IMR-90 (cell line): ENCODE results near the gene HGFAC. TPM values are rescaled to one million over a fixed set of nuclear protein-coding genes. Genes with fewer than 3 reads are reported as not detected.

ENCODE experiments used
- ATAC-seq: fragments of 200-7000 bp; cut with Tn5 transposase; 2 replicates; pipeline ENCODE4 v1.9.1; 2020; ENCODE audit warnings: low read depth, mild to moderate bottlenecking, moderate library complexity
- BruUV-seq: library from RNA; stranded (reverse); fragments of 400-500 nt; replicated peaks from 2 replicates; lab custom pipeline; 2021; lab: Mats Ljungman, UMichigan
- CTCF ChIA-PET: fragments of 300-600 bp; formaldehyde crosslinking; extraction: SDS; loops from one replicate; lab custom pipeline; 2021; ENCODE audit warnings: antibody characterized with exemption; lab: Yijun Ruan, JAX
- POLR2A ChIA-PET: fragments of 300-600 bp; sonication (Branson Sonifier 250); formaldehyde crosslinking; loops from one replicate; lab custom pipeline; 2022; ENCODE audit warnings: antibody characterized with exemption; ENCODE audit not compliant: unreplicated experiment; lab: Charles Lee
- DNase-seq: peaks from one replicate; pipeline ENCODE4 v3.0.0; 2013
- H2AFZ ChIP-seq: replicated peaks from 2 replicates; pipeline ENCODE3; 2013; ENCODE audit warnings: low read length, mild to moderate bottlenecking; ENCODE audit not compliant: poor library complexity
- H2AK5ac ChIP-seq: 2 replicates; pipeline ENCODE4 v1.6.1; 2013; ENCODE audit warnings: low read depth, low read length, inconsistent platforms
- H2AK9ac ChIP-seq: replicated peaks from 2 replicates; pipeline ENCODE3; 2013; ENCODE audit warnings: mild to moderate bottlenecking, low read depth, low read length, moderate library complexity; ENCODE audit not compliant: poor library complexity
- H2BK120ac ChIP-seq: 2 replicates; pipeline ENCODE4 v1.6.1; 2013; ENCODE audit warnings: low read depth, low read length, inconsistent platforms
- H2BK15ac ChIP-seq: 3 replicates; pipeline ENCODE4 v1.6.1; 2013; ENCODE audit warnings: low read depth, low read length, inconsistent platforms
- H2BK20ac ChIP-seq: 2 replicates; pipeline ENCODE4 v1.6.1; 2013; ENCODE audit warnings: low read depth, mild to moderate bottlenecking, inconsistent platforms, low read length, moderate library complexity
- H2BK5ac ChIP-seq: 2 replicates; pipeline ENCODE4 v1.6.1; 2013; ENCODE audit warnings: mild to moderate bottlenecking, low read depth, low read length, inconsistent platforms; ENCODE audit not compliant: poor library complexity, severe bottlenecking
- H3K14ac ChIP-seq: replicated peaks from 2 replicates; pipeline ENCODE4 v1.6.1; 2013; ENCODE audit warnings: low read depth, low read length, inconsistent platforms
- H3K18ac ChIP-seq: 2 replicates; pipeline ENCODE4 v1.6.1; 2013; ENCODE audit warnings: low read depth, low read length, control low read depth
- H3K23ac ChIP-seq: 2 replicates; pipeline ENCODE4 v1.6.1; 2013; ENCODE audit warnings: low read depth, low read length, inconsistent platforms
- H3K27ac ChIP-seq: 2 replicates; pipeline ENCODE4 v1.5.1; 2013; ENCODE audit warnings: mild to moderate bottlenecking, control low read depth, low read length; ENCODE audit not compliant: insufficient read depth
- H3K27me3 ChIP-seq: 2 replicates; pipeline ENCODE4 v1.6.1; 2013; ENCODE audit warnings: low read length; ENCODE audit not compliant: control insufficient read depth, insufficient read depth
- H3K36me3 ChIP-seq: 2 replicates; pipeline ENCODE4 v1.6.1; 2013; ENCODE audit warnings: low read length, mixed read lengths; ENCODE audit not compliant: control insufficient read depth, insufficient read depth
- H3K4ac ChIP-seq: 2 replicates; pipeline ENCODE4 v1.6.1; 2013; ENCODE audit warnings: low read depth, low read length, inconsistent platforms
- H3K4me1 ChIP-seq: 2 replicates; pipeline ENCODE4 v1.6.1; 2013; ENCODE audit warnings: low read length, mixed read lengths; ENCODE audit not compliant: control insufficient read depth, insufficient read depth
- H3K4me2 ChIP-seq: 2 replicates; pipeline ENCODE4 v1.6.1; 2013; ENCODE audit warnings: low read depth, mild to moderate bottlenecking, control low read depth, low read length, moderate library complexity
- H3K4me3 ChIP-seq: 2 replicates; pipeline ENCODE4 v1.5.1; 2013; ENCODE audit warnings: low read depth, mild to moderate bottlenecking, control low read depth, low read length, moderate library complexity; ENCODE audit not compliant: insufficient read depth
- H3K56ac ChIP-seq: 2 replicates; pipeline ENCODE4 v1.6.1; 2013; ENCODE audit warnings: low read length, inconsistent platforms; ENCODE audit not compliant: insufficient read depth; ENCODE audit errors: extremely low read depth
- H3K79me1 ChIP-seq, 2 experiments: 2 replicates each; pipeline ENCODE4 v1.6.1; 2013; ENCODE audit warnings: low read length in 2 of 2, inconsistent platforms in 1 of 2, low read depth in 1 of 2
- H3K9ac ChIP-seq: 2 replicates; pipeline ENCODE4 v1.6.1; 2013; ENCODE audit warnings: low read depth, low read length, control low read depth
- H3K9me1 ChIP-seq: 2 replicates; pipeline ENCODE4 v1.6.1; 2013; ENCODE audit warnings: low read length, inconsistent platforms; ENCODE audit not compliant: insufficient read depth
- H3K9me3 ChIP-seq: 2 replicates; pipeline ENCODE4 v1.6.1; 2013; ENCODE audit warnings: low read length; ENCODE audit not compliant: control insufficient read depth, insufficient read depth
- H4K20me1 ChIP-seq: 2 replicates; pipeline ENCODE4 v1.6.1; 2013; ENCODE audit warnings: low read length, inconsistent platforms; ENCODE audit not compliant: insufficient read depth
- H4K5ac ChIP-seq: 2 replicates; pipeline ENCODE4 v1.6.1; 2013; ENCODE audit warnings: mild to moderate bottlenecking, low read depth, low read length, control low read depth
- H4K8ac ChIP-seq, 2 experiments: 2 replicates each; pipeline ENCODE4 v1.6.1; 2013; ENCODE audit warnings: low read depth in 2 of 2, low read length in 2 of 2, control low read depth in 1 of 2, inconsistent platforms in 1 of 2
- H4K91ac ChIP-seq: 2 replicates; pipeline ENCODE4 v1.6.1; 2013; ENCODE audit warnings: low read depth, low read length, inconsistent platforms; ENCODE audit not compliant: insufficient read depth
- BHLHE40 ChIP-seq: fragments of 150-350 bp; IDR thresholded peaks from 2 replicates; pipeline ENCODE4 v1.6.1; 2016; ENCODE audit warnings: mild to moderate bottlenecking, low read depth, low read length
- CEBPB ChIP-seq: IDR thresholded peaks from 2 replicates; pipeline ENCODE4 v1.6.1; 2012; ENCODE audit warnings: low read depth, low read length, improper control_type of control experiment
- CTCF ChIP-seq: conservative IDR thresholded peaks from 2 replicates; pipeline ENCODE4 v1.5.1; 2012; ENCODE audit warnings: mild to moderate bottlenecking, low read depth, low read length, improper control_type of control experiment
- FOS ChIP-seq: fragments of 150-350 bp; IDR thresholded peaks from 2 replicates; pipeline ENCODE4 v1.6.1; 2016; ENCODE audit warnings: low read depth, low read length
- MAFK ChIP-seq: IDR thresholded peaks from 2 replicates; pipeline ENCODE4 v1.6.1; 2012; ENCODE audit warnings: low read depth, low read length, improper control_type of control experiment
- MAZ ChIP-seq: IDR thresholded peaks from 2 replicates; pipeline ENCODE4 v1.6.1; 2012; ENCODE audit warnings: low read depth, mild to moderate bottlenecking, low read length, improper control_type of control experiment, moderate library complexity, borderline replicate concordance
- RCOR1 ChIP-seq: IDR thresholded peaks from 2 replicates; pipeline ENCODE4 v1.6.1; 2012; ENCODE audit warnings: mild to moderate bottlenecking, low read length, improper control_type of control experiment; ENCODE audit not compliant: insufficient replicate concordance
- USF2 ChIP-seq: fragments of 150-350 bp; IDR thresholded peaks from 2 replicates; pipeline ENCODE4 v1.6.1; 2017; ENCODE audit warnings: mild to moderate bottlenecking, antibody characterized with exemption, low read length, low read depth
- WGBS, 2 experiments: methylation state at CpG; one replicate each; pipeline versions ENCODE4 v1.1.5 to v1.1.7; 2013; ENCODE audit warnings: missing lambda C conversion rate in 2 of 2; ENCODE audit not compliant: insufficient read length in 1 of 2; ENCODE audit errors: extremely low coverage in 2 of 2; 5-methylcytosine and 5-hydroxymethylcytosine counted together
- dilution Hi-C: fragments of 300-500 bp; cut with HindIII; formaldehyde crosslinking; loops from one replicate; pipeline ENCODE4 v1.14.3; 2018; ENCODE audit warnings: low sequenced_read_pairs; ENCODE audit not compliant: unreplicated experiment
- in situ Hi-C: fragments of 300-500 bp; cut with MboI; formaldehyde crosslinking; loops from 3 replicates; pipeline ENCODE4 v1.14.3; 2019; ENCODE audit warnings: low sequenced_read_pairs, inconsistent platforms, mixed read lengths
- intact Hi-C: fragments of 100-400 bp; cut with micrococcal nuclease; formaldehyde crosslinking; loops from 2 replicates; pipeline ENCODE4 v1.10.0; 2022
- polyA plus RNA-seq, 3 experiments: library from polyadenylated mRNA; depleted of rRNA; stranded (reverse); fragments of >200 nt; gene quantifications; 2 replicates each; pipeline ENCODE4 v1.2.3, GENCODE V29; 2012; ENCODE audit warnings: low replicate concordance in 1 of 3
- total RNA-seq: library from RNA; depleted of rRNA; stranded (reverse); fragments of >200 nt; gene quantifications from 2 replicates; pipeline ENCODE4 v1.2.3, GENCODE V29; 2012

The HGFAC gene
- total and polyA plus RNA-seq, 2 of the 4 experiments (the other 2 are of a cell fraction) = 0.05 TPM; not detected in 1

GRCh38 chr4:3420956-3421355 lies 20.8 kb upstream of the HGFAC start (continued):
- TF ChIP-seq CTCF (no peak), CEBPB (no peak)

- Histone ChIP-seq H4K8ac (no peak overlapping the region), H3K4me1 (no peaks in the 10 kb centered on the region), H2BK120ac (no peak overlapping the region), H2BK15ac (no peak overlapping the region), H2AFZ (no peak overlapping the region), H4K20me1 (no peaks in the 10 kb centered on the region), H3K18ac (no peak overlapping the region), H3K14ac (no peak overlapping the region), H3K36me3 (peaks cover 32% of the 10 kb centered on the region), H3K9me3 (no peaks in the 10 kb centered on the region), H3K27ac (no peak overlapping the region), H3K23ac (no peak overlapping the region), H3K4me3 (no peak overlapping the region), H3K9me1 (0 out of 2 replicates have a peak, but pooled peaks cover 8% of the 10 kb centered on the region), H3K4ac (no peak overlapping the region), H2AK5ac (no peak overlapping the region), H4K5ac (no peak overlapping the region), H4K91ac (no peak overlapping the region), H3K9ac (no peak overlapping the region), H3K4me2 (no peak overlapping the region), H3K27me3 (no peaks in the 10 kb centered on the region), H3K79me1 (peaks cover 0 to 4% of the 10 kb centered on the region in 2 experiments; a peak in 1 of 4 replicates), H2BK5ac (no peak overlapping the region), H2AK9ac (no peak overlapping the region), H2BK20ac (no peak overlapping the region), H3K56ac (no peak overlapping the region)
- 76% methylated on average over 4 of the region's 12 CpGs; no CpG with 5 or more reads in 1 of the 2 experiments for WGBS, 2 experiments
- intact Hi-C loops = no loop called here
- no peak for DNase-seq
- dilution Hi-C loops = no loop called here
- BruUV-seq = no TSS peak
- no peak for ATAC-seq
- CTCF ChIA-PET = no interaction called here
- no peak for TF ChIP-seq FOS
- no peak for TF ChIP-seq CTCF
- no peak for TF ChIP-seq RCOR1
- TF ChIP-seq MAFK = no peak
- no peak for TF ChIP-seq BHLHE40
- TF ChIP-seq USF2 = no peak
- TF ChIP-seq MAZ = no peak
- in situ Hi-C loops = no loop called here
- POLR2A ChIA-PET = no interaction called here
Measured at GRCh38 chr4:3421470-3421869, 20.3 kb upstream of the HGFAC start.
